Measurements from ENCODE around the gene MSH5.

Gene MSH5

GRCh38 chr6:31715022-31715958 lies 24.5 kb upstream of the MSH5 start, which contains the start of gene LY6G6D:
TSS of gene LY6G6D (plus strand) at chr6:31715348. CDS start at chr6:31715356, 8 bp downstream.
- no peak within 1 kb of the TSS for H3K27ac ChIP-seq (ENCODE audit: poor library complexity, severe bottlenecking)
- DNase-seq (ENCODE audit: low spot score), result no peak
- no peak for ATAC-seq (ENCODE audit: low read depth)
- no peaks in the 10 kb centered on the region for H3K9me3 ChIP-seq (ENCODE audit: severe bottlenecking)
- no peak within 1 kb of the TSS for H3K4me3 ChIP-seq (ENCODE audit: severe bottlenecking)
- TF ChIP-seq CTCF (IDR thresholded peaks at IDR 0.05; ENCODE audit: poor library complexity, severe bottlenecking), result no peak
- H3K27me3 ChIP-seq (ENCODE audit: insufficient read depth, poor library complexity, severe bottlenecking), result no peaks in the 10 kb centered on the region
- H3K36me3 ChIP-seq (ENCODE audit: low read depth), result no peaks in the 10 kb centered on the region
- H3K4me1 ChIP-seq (ENCODE audit: insufficient read depth, poor library complexity, severe bottlenecking), result peaks cover 21% of the 10 kb centered on the region

- no peak overlapping the region for H3K4me3 ChIP-seq (ENCODE audit: severe bottlenecking)
Observed at GRCh38 chr6:31717499-31718222, 22.1 kb upstream of the MSH5 start.

GRCh38 chr6:31718265-31718664 lies 21.5 kb upstream of the MSH5 start:
- no peak overlapping the region for H3K4me3 ChIP-seq (ENCODE audit: severe bottlenecking)
- peak; percentile 81 for ATAC-seq (ENCODE audit: low read depth)
- no peak for TF ChIP-seq CTCF (IDR thresholded peaks at IDR 0.05; ENCODE audit: poor library complexity, severe bottlenecking)
- no peak for DNase-seq (ENCODE audit: low spot score)
- H3K36me3 ChIP-seq (ENCODE audit: low read depth), result no peaks in the 10 kb centered on the region
- peak overlapping the region; percentile 39 for H3K27ac ChIP-seq (ENCODE audit: poor library complexity, severe bottlenecking)
- peaks cover 16% of the 10 kb centered on the region for H3K4me1 ChIP-seq (ENCODE audit: insufficient read depth, poor library complexity, severe bottlenecking)
- no peaks in the 10 kb centered on the region for H3K9me3 ChIP-seq (ENCODE audit: severe bottlenecking)
- H3K27me3 ChIP-seq (ENCODE audit: insufficient read depth, poor library complexity, severe bottlenecking), result no peaks in the 10 kb centered on the region

More at GRCh38 chr6:31717499-31718222, 22.1 kb upstream of the MSH5 start:
- peak; percentile 25 for TF ChIP-seq CTCF (IDR thresholded peaks at IDR 0.05; ENCODE audit: poor library complexity, severe bottlenecking)
- H3K27me3 ChIP-seq (ENCODE audit: insufficient read depth, poor library complexity, severe bottlenecking), result no peaks in the 10 kb centered on the region
- peaks cover 16% of the 10 kb centered on the region for H3K4me1 ChIP-seq (ENCODE audit: insufficient read depth, poor library complexity, severe bottlenecking)
- DNase-seq (ENCODE audit: low spot score), result no peak
- H3K27ac ChIP-seq (ENCODE audit: poor library complexity, severe bottlenecking), result peak overlapping the region; percentile 39
- peak; percentile 40; the same call in 1 of the 3 replicates for ATAC-seq (ENCODE audit: low read depth)
- no peaks in the 10 kb centered on the region for H3K9me3 ChIP-seq (ENCODE audit: severe bottlenecking)
- H3K36me3 ChIP-seq (ENCODE audit: low read depth), result no peaks in the 10 kb centered on the region

- DNase-seq (ENCODE audit: low spot score), result no peak
- ATAC-seq (ENCODE audit: low read depth), result no peak
- no peak for TF ChIP-seq CTCF (IDR thresholded peaks at IDR 0.05; ENCODE audit: poor library complexity, severe bottlenecking)
- Histone ChIP-seq H3K36me3 (ENCODE audit: low read depth) (no peaks in the 10 kb centered on the region), H3K4me3 (ENCODE audit: severe bottlenecking) (no peak overlapping the region), H3K9me3 (ENCODE audit: severe bottlenecking) (no peaks in the 10 kb centered on the region), H3K27me3 (ENCODE audit: insufficient read depth, poor library complexity, severe bottlenecking) (no peaks in the 10 kb centered on the region), H3K4me1 (ENCODE audit: insufficient read depth, poor library complexity, severe bottlenecking) (peaks cover 16% of the 10 kb centered on the region), H3K27ac (ENCODE audit: poor library complexity, severe bottlenecking) (peak overlapping the region; percentile 39)
Observed at GRCh38 chr6:31719001-31719400, 20.8 kb upstream of the MSH5 start.

All from RWPE2 (cell line).